Measurements from ENCODE around the gene RBMXL2. TPM values are rescaled to one million over a fixed set of nuclear protein-coding genes. Genes with fewer than 3 reads are reported as not detected.

The RBMXL2 gene
- total RNA-seq, 2 donors from 2014 or later, result 12.0 TPM; not detected in 1

DNA sequence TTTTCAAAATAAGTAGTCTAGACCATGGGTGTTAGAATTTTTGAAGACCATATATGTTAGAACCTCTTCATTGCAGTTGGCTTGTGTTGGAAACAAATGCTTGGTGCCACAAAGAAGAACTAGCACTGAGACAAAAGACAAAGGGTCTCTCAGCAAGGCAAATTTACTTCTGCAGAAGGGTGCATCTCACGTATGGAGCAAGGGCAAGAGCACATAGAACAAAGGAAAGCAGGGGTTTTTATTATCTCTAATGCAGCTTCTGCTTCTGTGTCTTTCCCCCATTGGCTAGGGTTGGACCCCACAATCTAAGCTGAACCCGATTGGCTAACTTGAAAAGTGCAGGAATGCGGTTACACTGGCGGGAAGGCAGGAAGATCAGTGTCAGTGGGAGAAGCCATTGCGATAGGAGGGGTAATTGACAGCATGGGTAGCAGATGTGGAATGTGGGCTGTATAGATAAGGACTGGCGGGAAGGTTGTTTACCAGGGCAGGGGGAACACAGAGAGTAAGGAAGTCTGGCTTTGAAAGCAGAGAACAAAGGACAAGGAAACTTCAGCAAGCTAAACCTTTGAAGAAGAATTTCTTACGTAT, 9.2 kb upstream of the RBMXL2 start:
- DNase-seq (ENCODE audit: low spot score), result no peak
- Histone ChIP-seq H3K27me3 (replicated peaks; ENCODE audit: insufficient read depth) (no peaks in the 10 kb centered on the region), H3K27ac (no peak overlapping the region), H3K4me3 (no peak overlapping the region), H3K4me1 (replicated peaks) (no peaks in the 10 kb centered on the region), H3K9me3 (no peaks in the 10 kb centered on the region), H3K36me3 (no peaks in the 10 kb centered on the region)
- TF ChIP-seq, protein P1, sequence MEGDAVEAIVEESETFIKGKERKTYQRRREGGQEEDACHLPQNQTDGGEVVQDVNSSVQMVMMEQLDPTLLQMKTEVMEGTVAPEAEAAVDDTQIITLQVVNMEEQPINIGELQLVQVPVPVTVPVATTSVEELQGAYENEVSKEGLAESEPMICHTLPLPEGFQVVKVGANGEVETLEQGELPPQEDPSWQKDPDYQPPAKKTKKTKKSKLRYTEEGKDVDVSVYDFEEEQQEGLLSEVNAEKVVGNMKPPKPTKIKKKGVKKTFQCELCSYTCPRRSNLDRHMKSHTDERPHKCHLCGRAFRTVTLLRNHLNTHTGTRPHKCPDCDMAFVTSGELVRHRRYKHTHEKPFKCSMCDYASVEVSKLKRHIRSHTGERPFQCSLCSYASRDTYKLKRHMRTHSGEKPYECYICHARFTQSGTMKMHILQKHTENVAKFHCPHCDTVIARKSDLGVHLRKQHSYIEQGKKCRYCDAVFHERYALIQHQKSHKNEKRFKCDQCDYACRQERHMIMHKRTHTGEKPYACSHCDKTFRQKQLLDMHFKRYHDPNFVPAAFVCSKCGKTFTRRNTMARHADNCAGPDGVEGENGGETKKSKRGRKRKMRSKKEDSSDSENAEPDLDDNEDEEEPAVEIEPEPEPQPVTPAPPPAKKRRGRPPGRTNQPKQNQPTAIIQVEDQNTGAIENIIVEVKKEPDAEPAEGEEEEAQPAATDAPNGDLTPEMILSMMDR (IDR thresholded peaks at IDR 0.05), result no peak
- intact Hi-C loops (cut with DNase I), result no loop called here
- 77% methylated on average over 7 of the region's 7 CpGs for WGBS

GRCh38 chr11:7080900-7081299, 7.9 kb upstream of the RBMXL2 start:
- no peak overlapping the region for H3K27ac ChIP-seq
- H3K4me3 ChIP-seq, result no peak overlapping the region
- H3K36me3 ChIP-seq, result no peaks in the 10 kb centered on the region
- H3K4me1 ChIP-seq (replicated peaks), result no peaks in the 10 kb centered on the region
- intact Hi-C loops (cut with DNase I), result no loop called here
- H3K9me3 ChIP-seq, result no peaks in the 10 kb centered on the region
- DNase-seq (ENCODE audit: low spot score), result no peak
- no peak for TF ChIP-seq POLR2A (IDR thresholded peaks at IDR 0.05)
- no peak for TF ChIP-seq POLR2AphosphoS5 (IDR thresholded peaks at IDR 0.05)
- TF ChIP-seq, protein P1 (IDR thresholded peaks at IDR 0.05), result no peak
- no peaks in the 10 kb centered on the region for H3K27me3 ChIP-seq (replicated peaks; ENCODE audit: insufficient read depth)
- 89% methylated on average over 4 of the region's 4 CpGs for WGBS

- Histone ChIP-seq H3K36me3 (no peaks in the 10 kb centered on the region), H3K4me1 (replicated peaks) (no peaks in the 10 kb centered on the region), H3K27me3 (replicated peaks; ENCODE audit: insufficient read depth) (no peaks in the 10 kb centered on the region), H3K9me3 (no peaks in the 10 kb centered on the region), H3K27ac (no peak overlapping the region), H3K4me3 (no peak overlapping the region)
- intact Hi-C loops (cut with DNase I), result no loop called here
- no peak for DNase-seq (ENCODE audit: low spot score)
- 83% methylated on average over 1 of the region's 1 CpG for WGBS
- TF ChIP-seq POLR2A (IDR thresholded peaks at IDR 0.05) (no peak), POLR2AphosphoS5 (IDR thresholded peaks at IDR 0.05) (no peak)
- TF ChIP-seq, protein P1 (IDR thresholded peaks at IDR 0.05), result no peak
These were observed 7.4 kb upstream of the RBMXL2 start for GRCh38 chr11:7081441-7081840.

GRCh38 chr11:7089328-7090251, 792 bp downstream of the RBMXL2 start:
- Histone ChIP-seq H3K36me3 (no peaks in the 10 kb centered on the region), H3K27ac (no peak overlapping the region), H3K9me3 (no peaks in the 10 kb centered on the region), H3K4me1 (replicated peaks) (no peaks in the 10 kb centered on the region), H3K27me3 (replicated peaks; ENCODE audit: insufficient read depth) (no peaks in the 10 kb centered on the region), H3K4me3 (no peak overlapping the region)
- intact Hi-C loops (cut with DNase I), result loop anchor here (10.0 kb wide), 1 partner anchor 595 kb away; no protein-coding TSS in a partner anchor
- WGBS, result 84% methylated on average over 93 of the region's 111 CpGs
- TF ChIP-seq, protein P1 (IDR thresholded peaks at IDR 0.05), result no peak
- no peak for TF ChIP-seq POLR2A (IDR thresholded peaks at IDR 0.05)
- no peak for TF ChIP-seq POLR2AphosphoS5 (IDR thresholded peaks at IDR 0.05)
- no peak for DNase-seq (ENCODE audit: low spot score)

All from prostate gland (tissue), 2 donors.